ENCODE measurements around the gene SSC5D.
A peak's percentile ranks its signal among the peaks of the same experiment; 100 is the strongest.

SSC5D gene

GRCh38 chr19:55466241-55466614 lies 22.0 kb upstream of the SSC5D start:
- TF ChIP-seq HDGF (IDR thresholded peaks at IDR 0.05; ENCODE audit: borderline replicate concordance) (no peak), LEF1 (IDR thresholded peaks at IDR 0.05; ENCODE audit: borderline replicate concordance) (no peak), L3MBTL2 (conservative IDR thresholded peaks at IDR 0.05) (no peak), ZNF384 (IDR thresholded peaks at IDR 0.05) (no peak), TARDBP (IDR thresholded peaks at IDR 0.05) (no peak)
- ChIA-PET POLR2A (interaction anchor here (0.6 to 2.2 kb wide), 4 partner anchors 10 to 325 kb away, joined by 3 to 17 read pairs (median 5); partner anchors contain the start of genes FIZ1, NAT14, ZNF524 and ZNF628), CTCF (interaction anchor here (0.6 kb wide), 1 partner anchor 331 kb away, joined by 7 read pairs; no protein-coding TSS in a partner anchor)
- no peak for DNase-seq (ENCODE audit: extremely low spot score)

- POLR2A ChIA-PET: interaction anchor here (2.0 to 2.2 kb wide), 2 partner anchors 9 to 132 kb away, joined by 6 to 17 read pairs; partner anchors contain the start of genes FIZ1, ZNF524 and ZNF628
- CTCF ChIA-PET: interaction anchor here (0.5 to 2.3 kb wide), 19 partner anchors 9 to 536 kb away, joined by 3 to 24 read pairs (median 4); partner anchors contain the start of genes NAT14, UBE2S, ZNF628 and ZNF865
- TF ChIP-seq FOXM1 (IDR thresholded peaks at IDR 0.05; ENCODE audit: borderline replicate concordance) (no peak), SP1 (IDR thresholded peaks at IDR 0.05) (no peak), BHLHE40 (IDR thresholded peaks at IDR 0.05; ENCODE audit: borderline replicate concordance) (no peak), FOXK2 (IDR thresholded peaks at IDR 0.05) (no peak), FOXA1 (IDR thresholded peaks at IDR 0.05) (no peak), ZNF384 (IDR thresholded peaks at IDR 0.05) (no peak), PKNOX1 (IDR thresholded peaks at IDR 0.05) (no peak), LEF1 (IDR thresholded peaks at IDR 0.05; ENCODE audit: borderline replicate concordance) (no peak), L3MBTL2 (conservative IDR thresholded peaks at IDR 0.05) (no peak), HDGF (IDR thresholded peaks at IDR 0.05; ENCODE audit: borderline replicate concordance) (no peak), CTBP1 (IDR thresholded peaks at IDR 0.05; ENCODE audit: borderline replicate concordance) (no peak), ARNT (IDR thresholded peaks at IDR 0.05) (no peak), SUZ12 (IDR thresholded peaks at IDR 0.05) (no peak)
- peak; percentile 72 for DNase-seq (ENCODE audit: extremely low spot score)
Measured at GRCh38 chr19:55467236-55468053, 20.8 kb upstream of the SSC5D start.

- ChIA-PET POLR2A (interaction anchor here (2.0 to 2.2 kb wide), 2 partner anchors 8 to 132 kb away, joined by 6 to 17 read pairs; partner anchors contain the start of genes FIZ1, ZNF524 and ZNF628), CTCF (interaction anchor here (0.6 to 2.3 kb wide), 17 partner anchors 9 to 331 kb away, joined by 3 to 24 read pairs (median 4); partner anchors contain the start of genes UBE2S, ZNF628 and ZNF865)
- TF ChIP-seq PKNOX1 (IDR thresholded peaks at IDR 0.05) (no peak), FOXA1 (IDR thresholded peaks at IDR 0.05) (no peak)
- no peak for DNase-seq (ENCODE audit: extremely low spot score)
Measured at GRCh38 chr19:55468054-55468393, 20.2 kb upstream of the SSC5D start.

- ChIA-PET POLR2A (interaction anchor here (1.2 kb wide), 1 partner anchor 14 kb away, joined by 3 read pairs; the partner anchor contains the start of gene NAT14), CTCF (no interaction called here)
Measured at GRCh38 chr19:55471266-55471665, 17.0 kb upstream of the SSC5D start.

GRCh38 chr19:55472463-55472862 lies 15.8 kb upstream of the SSC5D start:
- TF ChIP-seq LEF1 (IDR thresholded peaks at IDR 0.05; ENCODE audit: borderline replicate concordance) (no peak), ARNT (IDR thresholded peaks at IDR 0.05) (no peak), ZNF384 (IDR thresholded peaks at IDR 0.05) (no peak), TARDBP (IDR thresholded peaks at IDR 0.05) (no peak), PKNOX1 (IDR thresholded peaks at IDR 0.05) (no peak), FOXM1 (IDR thresholded peaks at IDR 0.05; ENCODE audit: borderline replicate concordance) (no peak)
- DNase-seq (ENCODE audit: extremely low spot score): no peak
- CTCF ChIA-PET: no interaction called here
- POLR2A ChIA-PET: no interaction called here

More at GRCh38 chr19:55471266-55471665, 17.0 kb upstream of the SSC5D start:
- DNase-seq (ENCODE audit: extremely low spot score): no peak
- TF ChIP-seq ELF4 (IDR thresholded peaks at IDR 0.05): no peak
- no peak for TF ChIP-seq ZNF384 (IDR thresholded peaks at IDR 0.05)
- TF ChIP-seq L3MBTL2 (conservative IDR thresholded peaks at IDR 0.05): no peak
- no peak for TF ChIP-seq FOXA1 (IDR thresholded peaks at IDR 0.05)
- no peak for TF ChIP-seq FOXM1 (IDR thresholded peaks at IDR 0.05; ENCODE audit: borderline replicate concordance)
- TF ChIP-seq NFRKB (IDR thresholded peaks at IDR 0.05): no peak
- TF ChIP-seq SUZ12 (IDR thresholded peaks at IDR 0.05): no peak
- no peak for TF ChIP-seq CTBP1 (IDR thresholded peaks at IDR 0.05; ENCODE audit: borderline replicate concordance)
- TF ChIP-seq PKNOX1 (IDR thresholded peaks at IDR 0.05): no peak
- TF ChIP-seq SP1 (IDR thresholded peaks at IDR 0.05): no peak
- TF ChIP-seq TARDBP (IDR thresholded peaks at IDR 0.05): no peak
- no peak for TF ChIP-seq FOXK2 (IDR thresholded peaks at IDR 0.05)
- TF ChIP-seq ARNT (IDR thresholded peaks at IDR 0.05): no peak

Data from HEK293T (cell line).